ENCODE results near the gene ALDH18A1.
"Not testable (repeated sequence)": the region's sequence is repeated elsewhere in the genome, so short reads cannot be mapped to it uniquely, and the experiment has no call there.

The ALDH18A1 gene

DNA sequence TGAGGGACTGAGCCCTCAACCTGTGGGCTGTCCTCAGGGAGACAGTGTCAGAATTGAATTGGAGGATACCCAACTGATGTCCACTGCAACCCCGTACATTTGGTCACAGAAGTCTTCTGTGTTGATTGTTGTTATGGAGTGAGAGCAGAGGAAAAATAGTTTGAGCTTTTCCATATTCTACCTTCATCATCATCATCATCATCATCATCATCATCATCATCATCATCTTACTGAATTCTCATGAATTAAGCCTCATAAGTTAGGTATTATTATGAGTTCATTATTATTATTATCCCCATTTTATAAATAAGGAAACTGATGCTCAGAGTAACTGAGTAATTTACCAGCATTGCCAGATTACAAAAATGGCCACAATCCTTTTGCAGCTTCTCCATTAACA, 8.4 kb downstream of the ALDH18A1 start:
- FAIRE-seq = no peak

GRCh38 chr10:95646160-95646559, 10.4 kb downstream of the ALDH18A1 start:
- FAIRE-seq = no peak

DNA sequence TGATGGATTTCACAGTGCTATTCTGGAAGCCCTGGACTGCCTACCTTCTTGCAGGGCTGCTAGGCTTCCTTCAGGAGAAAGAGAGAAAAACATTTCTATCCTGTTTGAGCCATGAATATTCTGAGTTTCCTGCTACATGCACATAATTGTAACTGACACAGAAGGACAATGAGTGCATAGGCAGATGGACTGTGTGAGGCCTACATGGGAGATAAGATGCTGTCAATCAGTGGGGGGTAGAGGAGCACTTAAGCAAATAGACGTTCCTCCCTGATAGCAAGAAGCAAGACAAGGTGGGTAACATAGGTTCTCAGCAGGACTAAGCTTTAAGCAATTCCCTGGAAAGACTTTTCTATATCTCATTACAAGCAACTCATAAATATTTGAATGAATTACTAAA, 11.6 kb downstream of the ALDH18A1 start:
- no peak for FAIRE-seq

DNA sequence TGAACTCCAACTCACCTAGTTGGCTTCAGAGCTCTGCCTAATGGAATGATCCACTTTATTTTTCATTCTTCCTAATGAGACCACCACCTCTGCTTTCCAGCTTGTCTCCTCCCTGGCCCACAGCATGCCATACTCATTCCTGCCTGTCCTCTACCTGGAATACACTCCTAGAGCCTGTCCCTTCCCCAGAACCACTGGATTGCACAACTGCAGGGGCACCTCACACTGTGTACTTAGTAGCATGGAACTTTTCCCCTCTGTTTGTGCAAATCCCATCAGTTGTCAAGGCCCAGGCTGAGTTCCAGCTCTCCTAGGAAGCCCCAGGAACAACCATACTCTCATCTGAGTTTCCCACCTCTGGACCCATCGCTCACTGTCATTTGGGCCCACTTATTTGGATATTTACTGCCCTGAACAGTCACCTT, 15.6 kb downstream of the ALDH18A1 start:
- no peak for FAIRE-seq

- FAIRE-seq = no peak
Measured at GRCh38 chr10:95637911-95638310, 18.6 kb downstream of the ALDH18A1 start.

DNA sequence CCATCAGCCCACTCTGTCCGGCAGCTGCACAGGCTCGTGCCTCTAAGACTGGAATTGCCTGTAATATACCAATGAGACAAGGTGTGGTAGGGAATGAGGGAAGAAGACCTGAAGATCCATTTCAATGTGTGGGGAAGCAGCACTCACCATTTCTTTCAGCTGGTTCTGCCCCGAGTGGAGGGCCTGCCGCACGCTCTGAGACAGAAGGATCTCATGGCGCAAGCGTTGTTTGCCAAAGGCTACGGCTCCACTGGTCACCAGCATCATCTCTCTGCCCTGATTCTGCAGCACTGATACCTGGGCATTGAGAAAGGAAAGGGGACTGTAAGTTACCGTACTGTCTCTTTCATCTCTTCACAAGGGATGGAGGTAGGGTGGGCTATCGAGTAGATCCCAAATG, 19.4 kb downstream of the ALDH18A1 start:
- no peak for FAIRE-seq

- FAIRE-seq = no peak
Measured at GRCh38 chr10:95635319-95635733, 21.2 kb downstream of the ALDH18A1 start.

GRCh38 chr10:95628786-95629185, 27.7 kb downstream of the ALDH18A1 start:
- no peak for FAIRE-seq

- no peak for FAIRE-seq
Measured at GRCh38 chr10:95626500-95626899, 30.0 kb downstream of the ALDH18A1 start.

DNA sequence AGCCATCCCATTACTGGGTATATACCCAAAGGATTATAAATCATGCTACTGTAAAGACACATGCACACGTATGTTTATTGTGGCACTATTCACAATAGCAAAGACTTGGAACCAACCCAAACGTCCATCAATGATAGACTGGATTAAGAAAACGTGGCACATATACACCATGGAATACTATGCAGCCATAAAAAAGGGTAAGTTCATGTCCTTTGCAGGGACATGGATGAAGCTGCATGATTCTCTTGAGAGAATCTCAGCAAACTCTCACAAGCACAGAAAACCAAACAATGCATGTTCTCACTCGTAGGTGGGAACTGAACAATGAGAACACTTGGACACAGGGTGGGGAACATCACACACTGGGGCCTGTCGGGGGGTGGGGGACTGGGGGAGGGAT, 36.1 kb downstream of the ALDH18A1 start:
- FAIRE-seq = not testable (repeated sequence)

GRCh38 chr10:95618101-95618500, 38.4 kb downstream of the ALDH18A1 start:
- no peak for FAIRE-seq

- no peak for FAIRE-seq
Measured at GRCh38 chr10:95616446-95616845, 40.1 kb downstream of the ALDH18A1 start.

DNA sequence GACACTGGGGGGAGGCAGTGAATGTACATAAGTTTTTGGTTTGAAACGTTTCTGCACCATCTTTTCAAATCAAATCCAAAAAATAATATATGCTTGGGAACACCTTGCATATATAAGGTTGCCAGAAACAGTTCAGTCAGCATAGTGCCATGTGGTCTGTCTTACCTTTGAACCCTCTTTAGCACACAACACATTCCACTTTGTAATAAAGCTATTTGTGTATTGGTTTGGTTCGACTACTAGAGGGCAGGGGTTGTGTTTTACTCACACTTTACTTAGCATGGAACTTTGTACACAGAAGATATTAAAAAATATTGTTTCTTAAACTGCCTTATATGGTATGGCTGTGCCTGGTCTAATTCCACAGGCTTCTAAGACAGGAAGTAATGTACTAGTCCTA, 43.2 kb downstream of the ALDH18A1 start:
- FAIRE-seq = no peak

DNA sequence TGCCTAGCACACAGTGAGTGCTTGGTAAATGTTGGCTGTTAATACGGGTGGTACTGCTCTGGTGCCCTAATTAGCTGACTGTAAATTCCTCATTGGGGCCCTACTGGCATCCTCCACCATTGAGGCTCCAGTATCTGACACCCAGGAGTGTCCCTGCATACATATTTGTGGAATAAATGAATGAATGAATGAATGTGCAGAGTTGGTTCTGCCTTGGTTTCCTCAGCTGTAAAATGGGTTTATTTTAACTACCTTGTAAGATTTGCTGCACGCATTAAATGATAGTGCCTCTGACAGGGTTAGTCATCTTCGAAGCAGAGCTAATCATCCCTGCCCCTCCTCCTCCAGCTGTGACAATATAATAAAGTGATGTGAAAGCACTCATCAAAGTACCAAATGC, 45.8 kb downstream of the ALDH18A1 start:
- FAIRE-seq = no peak

- no peak for FAIRE-seq
Measured at GRCh38 chr10:95606922-95607321, 49.6 kb downstream of the ALDH18A1 start.

- FAIRE-seq = no peak
Measured at GRCh38 chr10:95605163-95605562, 51.3 kb downstream of the ALDH18A1 start.

DNA sequence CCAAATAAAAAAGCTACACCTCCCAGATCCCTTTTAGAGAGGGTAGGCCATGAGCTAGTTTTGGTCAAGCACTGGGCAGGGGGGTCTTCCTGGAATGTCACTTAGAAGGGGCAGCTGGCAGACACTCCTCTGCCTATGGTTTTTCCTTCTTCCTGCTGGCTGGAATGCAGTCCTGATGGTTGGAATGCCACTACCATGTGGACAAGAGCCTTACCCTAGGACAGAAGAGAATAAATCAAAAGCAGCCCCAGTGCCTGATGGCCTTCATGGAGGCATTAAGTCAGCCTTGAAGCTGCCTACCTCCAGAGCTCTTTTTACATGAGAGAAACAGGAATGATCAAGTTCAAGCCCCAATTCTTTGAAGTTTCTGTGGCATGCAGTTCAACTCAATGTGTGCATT, 51.9 kb downstream of the ALDH18A1 start:
- FAIRE-seq = no peak

- FAIRE-seq = no peak
Measured at GRCh38 chr10:95602382-95602781, 54.1 kb downstream of the ALDH18A1 start.

DNA sequence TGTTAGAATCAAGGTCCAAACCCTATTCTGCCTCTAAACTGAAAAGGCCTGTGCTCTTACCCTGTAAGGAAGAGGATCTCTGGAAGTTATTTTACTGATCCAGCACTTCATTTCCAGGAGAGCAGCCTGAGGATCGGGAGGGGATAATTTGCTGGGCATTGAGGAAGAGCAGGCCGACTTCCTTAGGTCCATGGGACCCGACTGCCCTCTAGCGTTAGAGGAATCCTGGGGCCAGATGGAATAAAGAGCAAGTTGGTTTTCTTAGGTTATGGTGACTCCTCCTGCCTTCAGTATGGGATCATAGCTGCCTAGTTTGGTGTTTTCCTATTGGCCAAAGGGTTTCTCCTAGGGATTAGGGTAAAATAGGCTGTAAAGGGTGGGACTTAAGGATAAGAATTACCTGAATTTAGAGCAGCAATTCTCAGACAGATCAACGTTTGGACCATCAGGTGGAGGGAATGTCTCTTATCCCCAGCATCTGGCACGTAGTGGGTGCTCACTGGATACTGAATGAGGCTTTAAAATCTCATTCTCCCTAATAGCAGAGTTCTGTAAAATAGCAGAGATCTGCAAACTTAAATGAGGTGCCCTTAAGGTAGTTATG, 55.3 kb downstream of the ALDH18A1 start:
- FAIRE-seq = peak; percentile 91

GRCh38 chr10:95600158-95600557, 56.4 kb downstream of the ALDH18A1 start:
- FAIRE-seq = no peak

DNA sequence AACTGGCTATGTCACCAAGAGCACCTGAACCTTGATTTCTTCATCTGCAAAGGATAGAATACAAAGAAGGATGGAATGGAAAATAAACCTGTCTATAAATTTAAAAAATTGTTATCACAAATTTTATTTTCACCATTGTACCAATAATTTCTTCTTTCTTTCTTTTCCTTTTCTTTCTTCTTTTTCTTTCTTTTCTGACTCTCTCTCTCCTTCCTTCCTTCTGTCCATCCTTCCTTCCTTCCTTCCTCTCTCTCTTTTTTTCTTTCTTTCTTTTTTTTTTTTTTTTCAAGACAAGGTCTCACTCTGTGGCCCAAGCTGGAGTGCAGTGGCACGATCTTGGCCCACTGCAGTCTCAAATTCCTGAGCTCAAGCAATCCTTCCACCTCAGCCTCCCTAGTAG, 58.7 kb downstream of the ALDH18A1 start:
- FAIRE-seq = no peak

DNA sequence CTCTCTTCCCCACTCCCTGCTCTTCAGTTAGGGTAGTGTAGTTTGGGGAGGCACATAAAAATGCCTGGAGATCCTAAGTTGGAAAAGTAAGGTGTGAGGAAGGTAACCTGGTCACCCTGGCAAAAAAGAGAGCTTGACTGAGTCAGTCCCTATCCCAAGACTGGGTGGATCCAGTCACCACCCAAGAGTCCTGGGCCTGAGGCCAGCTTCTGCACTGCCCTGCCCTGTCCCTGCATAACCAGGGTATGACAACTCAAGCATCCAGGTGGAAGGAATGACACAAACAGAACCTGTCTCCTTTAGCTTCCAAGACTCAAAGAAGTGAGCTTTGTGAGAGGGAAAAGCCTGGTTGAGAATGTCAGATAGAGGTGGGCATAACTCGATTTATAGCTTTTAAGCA, 68.5 kb downstream of the ALDH18A1 start:
- no peak for FAIRE-seq

DNA sequence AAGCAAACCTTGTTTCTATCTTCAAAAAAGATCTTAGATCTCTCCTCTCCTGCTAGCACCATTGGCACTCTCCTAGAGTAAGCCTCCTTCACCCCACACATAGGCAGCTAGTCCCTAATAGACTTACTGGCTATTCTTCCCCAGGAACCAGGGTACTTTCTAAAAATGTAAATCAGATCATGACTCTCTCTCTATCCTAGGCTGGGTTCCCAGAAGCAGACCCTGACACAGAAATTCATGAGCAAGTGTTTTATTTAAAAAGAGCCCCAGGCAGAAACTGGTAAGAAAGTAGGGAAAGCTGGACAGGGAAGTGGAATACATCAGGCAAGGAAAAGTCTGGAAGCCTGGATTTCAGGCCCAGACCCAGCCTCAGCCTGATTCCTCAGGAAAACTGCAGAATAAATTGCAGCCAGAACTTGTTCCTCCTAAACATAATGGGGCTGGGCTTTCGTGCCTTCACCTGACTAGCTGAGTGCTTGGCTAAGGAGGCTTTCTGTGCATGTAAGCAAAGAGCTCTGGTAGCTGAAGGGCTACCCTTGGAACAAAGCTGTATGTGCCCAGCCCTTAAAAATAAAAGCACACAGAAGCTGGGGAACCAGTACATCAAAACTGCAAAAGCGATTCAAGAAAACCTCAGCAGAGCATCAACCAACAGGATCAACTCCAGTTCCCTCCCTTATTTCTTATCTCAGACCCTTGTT, 76.5 kb downstream of the ALDH18A1 start:
- FAIRE-seq = no peak

- no peak for FAIRE-seq
Measured at GRCh38 chr10:95579292-95579691, 77.2 kb downstream of the ALDH18A1 start.

- FAIRE-seq = no peak
Measured at GRCh38 chr10:95578619-95579018, 77.9 kb downstream of the ALDH18A1 start.

Data from G401.6 (cell line).